Renal pelvis (tissue), 4 donors: ENCODE data around the gene DIP2B. TPM values are rescaled to one million over a fixed set of nuclear protein-coding genes. Genes with fewer than 3 reads are reported as not detected.
"Not testable (repeated sequence)": the region's sequence is repeated elsewhere in the genome, so short reads cannot be mapped to it uniquely, and the experiment has no call there.

Source experiments
- DNase-seq: peaks from one replicate; pipeline ENCODE4 v3.0.0-alpha.2; 2013
- polyA plus RNA-seq, 3 donors: library from polyadenylated mRNA; unstranded; fragments of 120-200 nt; gene quantifications; one replicate each; pipeline ENCODE4 v1.2.1, GENCODE V29; 2013; ENCODE audit not compliant: insufficient read length in 3 of 3

Gene DIP2B
- polyA plus RNA-seq, 3 donors = 22.7 to 25.5 (median 25.2) TPM

GRCh38 chr12:50545786-50546185 lies 41.0 kb downstream of the DIP2B start:
- DNase-seq = no peak

- DNase-seq = no peak
Observed at GRCh38 chr12:50546441-50547318, 41.9 kb downstream of the DIP2B start.

- no peak for DNase-seq
Observed at GRCh38 chr12:50547742-50548141, 43.0 kb downstream of the DIP2B start.

GRCh38 chr12:50549885-50550284 lies 45.1 kb downstream of the DIP2B start:
- DNase-seq = no peak

GRCh38 chr12:50550530-50551223 lies 45.9 kb downstream of the DIP2B start:
- DNase-seq = no peak

- no peak for DNase-seq
Observed at GRCh38 chr12:50551866-50552265, 47.1 kb downstream of the DIP2B start.

GRCh38 chr12:50554651-50555050 lies 49.9 kb downstream of the DIP2B start:
- no peak for DNase-seq

GRCh38 chr12:50555471-50555885 lies 50.7 kb downstream of the DIP2B start:
- DNase-seq = no peak

- no peak for DNase-seq
Observed at GRCh38 chr12:50556273-50556672, 51.5 kb downstream of the DIP2B start.

GRCh38 chr12:50556796-50557195 lies 52.0 kb downstream of the DIP2B start:
- not testable (repeated sequence) for DNase-seq

- DNase-seq = no peak
Observed at GRCh38 chr12:50557421-50557820, 52.6 kb downstream of the DIP2B start.

- DNase-seq = no peak
Observed at GRCh38 chr12:50558970-50559369, 54.2 kb downstream of the DIP2B start.

- DNase-seq = no peak
Observed at GRCh38 chr12:50562520-50563433, 58.0 kb downstream of the DIP2B start.

- no peak for DNase-seq
Observed at GRCh38 chr12:50563434-50563787, 58.6 kb downstream of the DIP2B start.

GRCh38 chr12:50564237-50564947 lies 59.6 kb downstream of the DIP2B start:
- no peak for DNase-seq

- DNase-seq = no peak
Observed at GRCh38 chr12:50564948-50565297, 60.1 kb downstream of the DIP2B start.

GRCh38 chr12:50566066-50566465 lies 61.3 kb downstream of the DIP2B start:
- DNase-seq = no peak

GRCh38 chr12:50567926-50568325 lies 63.1 kb downstream of the DIP2B start:
- no peak for DNase-seq

- DNase-seq = no peak
Observed at GRCh38 chr12:50568338-50569091, 63.7 kb downstream of the DIP2B start.

- no peak for DNase-seq
Observed at GRCh38 chr12:50569321-50569720, 64.5 kb downstream of the DIP2B start.

GRCh38 chr12:50569876-50570275 lies 65.1 kb downstream of the DIP2B start:
- DNase-seq = no peak
